ENCODE measurements around the gene IL10RB.
A peak's percentile ranks its signal among the peaks of the same experiment; 100 is the strongest.
"Not testable (repeated sequence)": the region's sequence is repeated elsewhere in the genome, so short reads cannot be mapped to it uniquely, and the experiment has no call there.

The IL10RB gene

GRCh38 chr21:33302796-33303195 is 36.6 kb downstream of the IL10RB start:
- DNase-seq (ENCODE audit: low read depth), result no peak

- DNase-seq (ENCODE audit: low read depth), result no peak
These were observed 39.1 kb downstream of the IL10RB start for GRCh38 chr21:33305344-33305671.

GRCh38 chr21:33305938-33306337 is 39.8 kb downstream of the IL10RB start:
- no peak for DNase-seq (ENCODE audit: low read depth)

- DNase-seq (ENCODE audit: low read depth), result no peak
These were observed 42.7 kb downstream of the IL10RB start for GRCh38 chr21:33308586-33309490.

GRCh38 chr21:33309778-33310177 is 43.6 kb downstream of the IL10RB start:
- no peak for DNase-seq (ENCODE audit: low read depth)

GRCh38 chr21:33312121-33312520 is 46.0 kb downstream of the IL10RB start:
- no peak for DNase-seq (ENCODE audit: low read depth)

- no peak for DNase-seq (ENCODE audit: low read depth)
These were observed 47.0 kb downstream of the IL10RB start for GRCh38 chr21:33313183-33313582.

GRCh38 chr21:33313611-33314010 is 47.4 kb downstream of the IL10RB start:
- no peak for DNase-seq (ENCODE audit: low read depth)

- no peak for DNase-seq (ENCODE audit: low read depth)
These were observed 47.9 kb downstream of the IL10RB start for GRCh38 chr21:33314111-33314510.

- DNase-seq (ENCODE audit: low read depth), result no peak
These were observed 50.0 kb downstream of the IL10RB start for GRCh38 chr21:33315946-33316710.

GRCh38 chr21:33317145-33317544 is 51.0 kb downstream of the IL10RB start:
- no peak for DNase-seq (ENCODE audit: low read depth)

GRCh38 chr21:33317786-33318486 is 51.8 kb downstream of the IL10RB start:
- no peak for DNase-seq (ENCODE audit: low read depth)

- DNase-seq (ENCODE audit: low read depth), result not testable (repeated sequence)
These were observed 54.8 kb downstream of the IL10RB start for GRCh38 chr21:33321005-33321404.

- not testable (repeated sequence) for DNase-seq (ENCODE audit: low read depth)
These were observed 57.4 kb downstream of the IL10RB start for GRCh38 chr21:33323610-33324009.

GRCh38 chr21:33324291-33325221 is 58.4 kb downstream of the IL10RB start, which contains the start of gene IFNAR1:
Gene IFNAR1, plus strand, starts transcription at chr21:33324970. Its CDS starts 86 bp downstream, at chr21:33325056.
- DNase-seq (ENCODE audit: low read depth), result peak; percentile 75

GRCh38 chr21:33325222-33326067 is 59.3 kb downstream of the IL10RB start:
- peak; percentile 58 for DNase-seq (ENCODE audit: low read depth)

- DNase-seq (ENCODE audit: low read depth), result no peak
These were observed 61.2 kb downstream of the IL10RB start for GRCh38 chr21:33327326-33327725.

GRCh38 chr21:33327792-33328433 is 61.7 kb downstream of the IL10RB start:
- no peak for DNase-seq (ENCODE audit: low read depth)

GRCh38 chr21:33330726-33331125 is 64.6 kb downstream of the IL10RB start:
- DNase-seq (ENCODE audit: low read depth), result no peak

- DNase-seq (ENCODE audit: low read depth), result no peak
These were observed 66.0 kb downstream of the IL10RB start for GRCh38 chr21:33332143-33332542.

Data from GM04503 (cell line).